Liver (tissue), 2 donors: ENCODE results near the gene COMMD1.

Experiments used
- CTCF ChIP-seq: fragments of 150-350 bp; IDR thresholded peaks from 2 replicates; pipeline ENCODE4 v1.5.1; 2017; ENCODE audit warnings: improper control_type of control experiment, low read depth, low read length; ENCODE audit not compliant: missing input control
- FOXA2 ChIP-seq: IDR thresholded peaks from 2 replicates; pipeline ENCODE4 v1.6.1; 2016; ENCODE audit warnings: antibody characterized with exemption
- MAX ChIP-seq: IDR thresholded peaks from 2 replicates; pipeline ENCODE4 v1.6.1; 2016; ENCODE audit warnings: antibody characterized with exemption
- REST ChIP-seq: IDR thresholded peaks from 2 replicates; pipeline ENCODE4 v1.6.1; 2016; ENCODE audit warnings: antibody characterized with exemption, mild to moderate bottlenecking
- donor health status: healthy.

GRCh38 chr2:62071760-62072680, 166.5 kb downstream of the COMMD1 start:
- TF ChIP-seq FOXA2 (no peak), REST (no peak), MAX (no peak), CTCF (no peak)
